Epithelial cell of proximal tubule (primary cell): ENCODE data around the gene AGO1. TPM values are rescaled to one million over a fixed set of nuclear protein-coding genes. Genes with fewer than 3 reads are reported as not detected.
"Not testable (repeated sequence)": the region's sequence is repeated elsewhere in the genome, so short reads cannot be mapped to it uniquely, and the experiment has no call there.

ENCODE experiments used
- DNase-seq: peaks from one replicate; pipeline ENCODE4 v3.0.0-alpha.2; 2011; ENCODE audit warnings: low read depth
- H3K4me3 ChIP-seq: 2 replicates; pipeline ENCODE4 v1.5.1; 2011; ENCODE audit warnings: low read depth, mild to moderate bottlenecking, low read length
- total RNA-seq: library from RNA; depleted of rRNA; stranded (reverse); fragments of >200 nt; gene quantifications from 2 replicates; pipeline ENCODE4 v1.2.3, GENCODE V29; 2015
- TF ChIP-seq, protein P1 (sequence below): conservative IDR thresholded peaks from 2 replicates; pipeline ENCODE4 v1.5.1; 2012; ENCODE audit warnings: low read depth, mild to moderate bottlenecking, low read length

The AGO1 gene
- total RNA-seq, 1 donor from 2014 or later: 9.2 TPM

DNA sequence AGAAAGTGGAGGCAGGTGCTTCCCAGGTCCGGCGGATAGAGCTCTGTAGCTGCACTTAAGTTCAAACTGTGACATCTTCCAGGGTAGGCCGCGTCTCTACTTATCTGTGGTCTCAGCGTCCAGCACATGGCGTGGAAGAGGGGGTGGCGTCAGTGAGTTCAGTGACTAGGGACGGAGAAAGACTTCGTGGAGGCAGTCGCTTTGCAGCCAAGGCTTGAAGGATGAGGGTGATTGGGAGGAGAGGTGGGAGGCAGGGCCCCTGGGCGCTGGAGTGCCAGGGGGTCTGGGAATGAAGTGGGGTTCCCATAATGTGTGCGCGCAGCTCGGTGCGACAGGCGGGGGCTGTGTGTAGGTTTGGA, 444 bp upstream of the AGO1 start:
- peak overlapping the region; percentile 100 for H3K4me3 ChIP-seq
- TF ChIP-seq, protein P1, sequence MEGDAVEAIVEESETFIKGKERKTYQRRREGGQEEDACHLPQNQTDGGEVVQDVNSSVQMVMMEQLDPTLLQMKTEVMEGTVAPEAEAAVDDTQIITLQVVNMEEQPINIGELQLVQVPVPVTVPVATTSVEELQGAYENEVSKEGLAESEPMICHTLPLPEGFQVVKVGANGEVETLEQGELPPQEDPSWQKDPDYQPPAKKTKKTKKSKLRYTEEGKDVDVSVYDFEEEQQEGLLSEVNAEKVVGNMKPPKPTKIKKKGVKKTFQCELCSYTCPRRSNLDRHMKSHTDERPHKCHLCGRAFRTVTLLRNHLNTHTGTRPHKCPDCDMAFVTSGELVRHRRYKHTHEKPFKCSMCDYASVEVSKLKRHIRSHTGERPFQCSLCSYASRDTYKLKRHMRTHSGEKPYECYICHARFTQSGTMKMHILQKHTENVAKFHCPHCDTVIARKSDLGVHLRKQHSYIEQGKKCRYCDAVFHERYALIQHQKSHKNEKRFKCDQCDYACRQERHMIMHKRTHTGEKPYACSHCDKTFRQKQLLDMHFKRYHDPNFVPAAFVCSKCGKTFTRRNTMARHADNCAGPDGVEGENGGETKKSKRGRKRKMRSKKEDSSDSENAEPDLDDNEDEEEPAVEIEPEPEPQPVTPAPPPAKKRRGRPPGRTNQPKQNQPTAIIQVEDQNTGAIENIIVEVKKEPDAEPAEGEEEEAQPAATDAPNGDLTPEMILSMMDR: no peak
- no peak for DNase-seq

DNA sequence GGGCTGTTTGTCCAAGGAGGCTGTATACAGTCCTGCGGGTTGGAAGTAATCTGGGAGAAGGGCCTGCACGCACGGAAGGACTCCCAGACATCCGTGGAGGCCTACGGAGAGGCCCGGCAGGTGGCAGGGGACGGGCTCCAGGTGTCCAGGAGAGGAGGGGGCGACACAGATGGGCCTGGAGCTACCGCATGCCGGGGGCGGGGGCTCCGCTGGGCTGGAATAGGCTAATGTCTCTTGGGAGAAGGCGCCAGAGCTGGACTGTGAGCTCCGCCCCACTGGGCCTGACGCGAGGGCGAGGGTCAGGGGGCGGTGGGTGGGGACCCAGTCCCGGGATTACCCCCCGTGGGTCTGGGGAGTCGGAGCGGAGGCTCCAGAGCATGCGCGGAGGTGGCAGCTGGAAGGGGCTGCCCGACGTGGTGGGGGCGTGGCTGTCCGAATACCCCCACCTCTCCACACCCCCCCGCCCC, 659 bp downstream of the AGO1 start:
- DNase-seq: no peak
- peak overlapping the region; percentile 100 for H3K4me3 ChIP-seq
- TF ChIP-seq, protein P1: no peak

DNA sequence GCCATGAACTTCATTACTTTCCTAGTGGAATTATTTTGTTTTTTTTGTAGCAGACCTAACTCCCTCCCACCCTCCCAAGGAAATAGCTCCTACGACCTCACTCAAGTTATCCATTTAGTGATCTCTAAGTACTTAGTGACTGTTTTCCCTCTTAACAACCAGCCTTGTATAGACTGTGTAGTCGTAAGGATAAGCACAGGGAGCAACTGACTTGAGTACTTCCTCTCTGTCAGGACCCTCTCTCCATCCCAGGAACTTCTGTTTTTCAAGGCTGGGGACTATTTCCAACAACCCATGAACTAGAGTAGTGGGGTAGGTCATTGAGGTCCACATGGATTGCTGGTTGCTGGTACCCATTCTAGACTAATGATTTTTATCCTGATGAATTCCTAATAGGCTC, 1.9 kb downstream of the AGO1 start:
- no peak overlapping the region for H3K4me3 ChIP-seq
- DNase-seq: no peak
- TF ChIP-seq, protein P1: no peak

DNA sequence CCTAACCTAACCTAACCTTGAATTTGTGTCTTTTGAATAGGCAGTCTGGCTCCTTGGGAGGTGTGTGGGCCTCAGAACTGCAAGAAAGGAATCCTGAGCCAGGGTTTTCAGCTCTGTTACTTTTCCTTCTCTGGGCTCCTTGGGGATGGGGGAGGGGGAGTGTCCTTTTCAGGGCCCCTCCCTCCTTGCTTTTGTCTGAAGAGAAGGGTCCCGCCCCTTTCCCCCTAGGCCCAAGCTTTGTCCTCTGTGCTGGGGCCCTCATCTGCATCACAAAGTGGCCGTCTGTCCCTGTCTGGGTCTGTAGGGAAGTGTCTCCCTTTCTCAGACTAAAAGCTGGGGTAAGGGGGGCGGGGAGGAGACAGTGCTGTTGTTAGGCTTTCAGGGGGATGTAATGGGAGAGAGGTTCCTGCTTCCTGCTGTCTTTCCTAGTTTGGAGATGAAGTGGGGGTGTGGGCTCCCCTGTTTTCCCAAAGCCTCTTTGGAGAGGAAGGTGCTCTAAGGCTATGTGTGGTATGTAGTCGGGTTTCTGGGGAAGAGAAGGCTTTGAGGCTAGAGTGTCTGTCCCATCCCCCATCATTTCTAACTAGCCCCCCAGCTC, 3.1 kb downstream of the AGO1 start:
- H3K4me3 ChIP-seq: no peak overlapping the region

DNA sequence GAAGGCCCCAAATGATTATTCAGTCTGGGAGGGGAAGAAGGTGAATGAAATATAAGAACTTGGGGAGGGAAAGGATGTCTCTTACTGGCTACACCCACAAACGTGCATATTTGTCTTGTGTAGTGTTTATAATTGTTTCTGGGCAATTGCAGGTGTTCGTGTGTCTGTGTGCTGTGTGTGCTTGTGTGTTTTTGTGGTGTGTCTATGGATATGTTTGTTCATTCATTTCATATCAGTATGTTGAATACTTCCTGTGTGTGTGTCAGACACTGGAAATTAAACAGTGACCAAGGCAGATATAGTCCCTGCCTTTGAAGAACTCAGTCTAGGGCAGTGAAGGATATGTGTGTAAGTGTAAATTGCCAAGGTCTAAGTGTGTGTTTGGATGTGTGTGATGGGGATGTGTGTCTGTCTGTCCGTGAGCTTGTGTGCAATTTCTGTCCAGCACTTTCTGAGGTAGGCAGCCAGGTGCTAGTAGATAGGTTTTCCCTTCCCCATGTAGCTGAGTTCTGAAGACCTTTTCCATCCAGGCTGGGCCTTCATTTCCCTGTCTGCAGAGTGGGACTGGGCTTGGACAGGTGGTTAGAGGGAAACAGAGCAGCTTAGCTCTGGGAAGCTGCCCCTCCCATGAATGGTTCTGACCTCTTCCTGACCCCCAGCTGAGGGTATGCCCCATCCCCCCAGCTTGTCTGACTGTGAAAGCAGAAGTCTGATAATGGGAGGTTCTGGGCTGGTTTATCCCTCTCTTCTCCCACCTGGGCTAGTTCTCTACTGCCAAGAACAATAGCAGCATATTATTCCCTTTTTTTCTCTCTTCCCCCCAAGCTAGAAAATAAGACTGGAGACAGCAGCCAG, 3.8 kb downstream of the AGO1 start:
- H3K4me3 ChIP-seq: no peak overlapping the region
- TF ChIP-seq, protein P1: no peak
- DNase-seq: no peak

More for the DNA sequence above, 3.1 kb downstream of the AGO1 start:
- no peak for DNase-seq
- TF ChIP-seq, protein P1: no peak

DNA sequence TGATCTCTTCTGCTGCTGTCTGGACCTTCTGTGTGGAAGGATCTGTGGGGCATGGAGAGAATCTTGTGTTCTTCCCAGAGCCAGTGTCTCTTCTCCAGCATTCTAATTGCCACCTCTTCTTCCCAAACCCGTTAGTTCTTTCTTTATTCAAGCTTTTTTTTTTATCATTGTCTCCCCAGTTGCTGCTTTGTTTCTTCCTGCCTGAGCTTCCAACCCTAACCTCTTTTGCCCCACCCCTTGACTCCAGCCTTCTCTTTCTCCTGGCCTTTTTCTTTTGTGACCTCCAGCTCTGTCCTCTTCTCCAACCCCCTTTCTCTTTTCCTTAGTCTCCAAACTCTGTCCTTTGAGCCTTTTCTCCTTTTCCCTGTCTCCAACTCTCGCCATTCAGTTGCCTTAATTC, 4.5 kb downstream of the AGO1 start:
- H3K4me3 ChIP-seq: no peak overlapping the region
- TF ChIP-seq, protein P1: no peak
- no peak for DNase-seq

DNA sequence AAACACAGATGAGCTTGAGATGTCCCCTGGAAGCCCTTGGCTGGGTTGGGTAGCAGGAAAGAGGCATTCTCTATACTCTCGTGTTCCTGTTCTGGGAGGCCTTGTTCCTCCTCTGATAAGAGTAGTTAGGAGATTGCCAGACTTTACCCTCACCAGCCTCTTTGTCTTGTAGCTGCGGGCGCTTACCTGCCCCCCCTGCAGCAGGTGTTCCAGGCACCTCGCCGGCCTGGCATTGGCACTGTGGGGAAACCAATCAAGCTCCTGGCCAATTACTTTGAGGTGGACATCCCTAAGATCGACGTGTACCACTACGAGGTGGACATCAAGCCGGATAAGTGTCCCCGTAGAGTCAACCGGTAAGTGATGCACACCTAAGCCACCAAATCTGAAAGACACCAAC, 5.2 kb downstream of the AGO1 start:
- TF ChIP-seq, protein P1: no peak
- no peak for DNase-seq

DNA sequence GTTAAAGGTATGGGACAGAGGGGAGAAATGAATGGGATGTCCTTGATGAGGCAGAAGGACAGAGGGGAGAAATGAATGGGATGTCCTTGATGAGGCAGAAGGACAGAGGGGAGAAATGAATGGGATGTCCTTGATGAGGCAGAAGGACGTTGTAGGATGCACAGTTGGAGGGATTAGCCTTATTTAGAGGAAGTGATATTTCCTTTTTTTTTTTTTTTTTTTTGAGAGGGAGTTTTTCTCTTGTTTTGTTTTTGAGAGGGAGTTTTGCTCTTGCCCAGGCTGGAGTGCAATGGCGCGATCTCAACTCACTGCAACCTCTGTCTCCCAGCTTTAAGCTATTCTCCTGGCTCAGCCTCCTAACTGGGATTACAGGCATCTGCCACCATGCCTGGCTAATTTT, 6.0 kb downstream of the AGO1 start:
- not testable (repeated sequence) for DNase-seq, H3K4me3 ChIP-seq

More for the DNA sequence above, 5.2 kb downstream of the AGO1 start:
- H3K4me3 ChIP-seq: no peak overlapping the region
